ENCODE data around the gene MAST4. TPM values are rescaled to one million over a fixed set of nuclear protein-coding genes. Genes with fewer than 3 reads are reported as not detected.

The MAST4 gene
- total and polyA plus RNA-seq, 2 of the 13 experiments (the other 11 are each of a cell fraction or from before 2014, with no cell fraction given): 3.4 to 3.7 TPM

DNA sequence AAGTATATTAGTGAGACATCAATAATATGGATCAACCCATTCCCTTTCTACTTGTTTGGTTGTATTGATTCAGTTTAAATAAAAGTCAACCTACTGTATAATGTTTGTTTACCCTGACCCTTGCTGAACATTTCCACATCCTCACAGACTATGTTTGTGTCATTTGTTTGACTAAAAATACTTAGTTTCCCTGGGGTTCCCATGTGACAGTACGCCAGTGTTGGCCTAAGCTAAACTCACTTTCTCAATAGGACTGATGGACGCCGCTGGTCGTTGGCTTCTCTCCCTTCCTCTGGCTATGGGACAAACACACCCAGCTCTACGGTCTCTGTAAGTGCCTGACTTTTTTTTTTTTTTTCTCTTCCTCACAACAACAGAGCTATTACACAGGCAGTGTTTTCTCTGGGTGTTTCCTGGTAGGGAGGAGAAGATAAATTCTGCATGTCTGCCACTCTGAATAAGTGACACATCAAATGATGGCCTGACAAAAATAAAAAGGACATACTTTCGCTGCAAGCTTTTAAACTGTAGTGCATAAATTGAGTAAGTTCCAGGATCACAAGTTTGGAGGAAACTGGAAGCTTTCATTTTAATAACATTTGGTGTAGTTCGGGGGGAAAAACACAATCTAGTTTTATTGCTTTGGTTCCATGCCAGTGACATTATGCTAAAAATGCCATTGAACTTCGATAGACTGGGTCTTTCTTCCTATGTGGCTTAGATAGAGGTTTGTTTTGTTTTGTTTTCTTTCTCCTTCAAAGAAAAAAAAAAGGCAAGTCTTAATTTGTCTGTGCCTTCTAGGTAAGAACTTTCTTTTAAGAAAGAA, 499.4 kb downstream of the MAST4 start (continued):
- TF ChIP-seq FOXJ3 (CRISPR knock-in tag; IDR thresholded peaks at IDR 0.05; ENCODE audit: borderline replicate concordance) (peak; percentile 84; the same call in 1 of the 2 replicates), ZNF878 (CRISPR knock-in tag; IDR thresholded peaks at IDR 0.05) (peak; percentile 76; the same call in 1 of the 2 replicates), ZNF256 (CRISPR knock-in tag; conservative IDR thresholded peaks at IDR 0.05) (no peak), ZNF331 (CRISPR knock-in tag; IDR thresholded peaks at IDR 0.05) (peak; percentile 10; the same call in 1 of the 2 replicates), ZNF629 (CRISPR knock-in tag; conservative IDR thresholded peaks at IDR 0.05) (0 out of 2 replicates have a peak, but pooled peaks have one; percentile 11), CEBPB (IDR thresholded peaks at IDR 0.05; ENCODE audit: borderline replicate concordance, low read depth, low read length) (peak; percentile 62), ZNF510 (CRISPR knock-in tag; IDR thresholded peaks at IDR 0.05; ENCODE audit: low read depth) (no peak), GATAD2A (CRISPR knock-in tag; IDR thresholded peaks at IDR 0.05) (peak; percentile 84), ZNF205 (CRISPR knock-in tag; IDR thresholded peaks at IDR 0.05) (no peak), PHF21A (CRISPR knock-in tag; IDR thresholded peaks at IDR 0.05) (peak; percentile 56; the same call in 1 of the 2 replicates), MBNL3 (CRISPR knock-in tag; conservative IDR thresholded peaks at IDR 0.05) (no peak), FOXA1 (IDR thresholded peaks at IDR 0.05) (peak; percentile 63; the same call in 1 of the 2 replicates), FOXA1 (CRISPR knock-in tag; IDR thresholded peaks at IDR 0.05) (peak; percentile 52; the same call in 1 of the 2 replicates), HDAC1 (CRISPR knock-in tag; IDR thresholded peaks at IDR 0.05) (peak; percentile 52; the same call in 1 of the 2 replicates), RARA (CRISPR knock-in tag; IDR thresholded peaks at IDR 0.05) (peak; percentile 60), KDM6A (CRISPR knock-in tag; IDR thresholded peaks at IDR 0.05; ENCODE audit: low read depth) (0 out of 2 replicates have a peak, but pooled peaks have one; percentile 30), ATF1 (CRISPR knock-in tag; IDR thresholded peaks at IDR 0.05) (0 out of 2 replicates have a peak, but pooled peaks have one; percentile 31), POLR2A (IDR thresholded peaks at IDR 0.05; ENCODE audit: insufficient read depth in 1 of 2, low read depth in 2 of 2, low read length in 2 of 2) (peak in 1 of 2 experiments; percentile 32; a peak in 2 of 4 replicates), NCOA2 (CRISPR knock-in tag; IDR thresholded peaks at IDR 0.05) (peak; percentile 77), RORA (CRISPR knock-in tag; IDR thresholded peaks at IDR 0.05) (no peak), ZNF546 (CRISPR knock-in tag; conservative IDR thresholded peaks at IDR 0.05) (no peak), ZNF383 (CRISPR knock-in tag; IDR thresholded peaks at IDR 0.05; ENCODE audit: borderline replicate concordance) (no peak), CEBPG (CRISPR knock-in tag; IDR thresholded peaks at IDR 0.05) (peak; percentile 40; the same call in 1 of the 2 replicates), ETV5 (CRISPR knock-in tag; IDR thresholded peaks at IDR 0.05; ENCODE audit: borderline replicate concordance) (no peak), CHCHD3 (CRISPR knock-in tag; IDR thresholded peaks at IDR 0.05) (no peak), PPARG (CRISPR knock-in tag; conservative IDR thresholded peaks at IDR 0.05) (peak; percentile 40; the same call in 1 of the 2 replicates), ZNF350 (CRISPR knock-in tag; IDR thresholded peaks at IDR 0.05; ENCODE audit: borderline replicate concordance, low read depth) (no peak)
- TF ChIP-seq, protein P1, sequence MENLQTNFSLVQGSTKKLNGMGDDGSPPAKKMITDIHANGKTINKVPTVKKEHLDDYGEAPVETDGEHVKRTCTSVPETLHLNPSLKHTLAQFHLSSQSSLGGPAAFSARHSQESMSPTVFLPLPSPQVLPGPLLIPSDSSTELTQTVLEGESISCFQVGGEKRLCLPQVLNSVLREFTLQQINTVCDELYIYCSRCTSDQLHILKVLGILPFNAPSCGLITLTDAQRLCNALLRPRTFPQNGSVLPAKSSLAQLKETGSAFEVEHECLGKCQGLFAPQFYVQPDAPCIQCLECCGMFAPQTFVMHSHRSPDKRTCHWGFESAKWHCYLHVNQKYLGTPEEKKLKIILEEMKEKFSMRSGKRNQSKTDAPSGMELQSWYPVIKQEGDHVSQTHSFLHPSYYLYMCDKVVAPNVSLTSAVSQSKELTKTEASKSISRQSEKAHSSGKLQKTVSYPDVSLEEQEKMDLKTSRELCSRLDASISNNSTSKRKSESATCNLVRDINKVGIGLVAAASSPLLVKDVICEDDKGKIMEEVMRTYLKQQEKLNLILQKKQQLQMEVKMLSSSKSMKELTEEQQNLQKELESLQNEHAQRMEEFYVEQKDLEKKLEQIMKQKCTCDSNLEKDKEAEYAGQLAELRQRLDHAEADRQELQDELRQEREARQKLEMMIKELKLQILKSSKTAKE (CRISPR knock-in tag; IDR thresholded peaks at IDR 0.05; ENCODE audit: borderline replicate concordance): peak; percentile 60
- TF ChIP-seq, protein P2, sequence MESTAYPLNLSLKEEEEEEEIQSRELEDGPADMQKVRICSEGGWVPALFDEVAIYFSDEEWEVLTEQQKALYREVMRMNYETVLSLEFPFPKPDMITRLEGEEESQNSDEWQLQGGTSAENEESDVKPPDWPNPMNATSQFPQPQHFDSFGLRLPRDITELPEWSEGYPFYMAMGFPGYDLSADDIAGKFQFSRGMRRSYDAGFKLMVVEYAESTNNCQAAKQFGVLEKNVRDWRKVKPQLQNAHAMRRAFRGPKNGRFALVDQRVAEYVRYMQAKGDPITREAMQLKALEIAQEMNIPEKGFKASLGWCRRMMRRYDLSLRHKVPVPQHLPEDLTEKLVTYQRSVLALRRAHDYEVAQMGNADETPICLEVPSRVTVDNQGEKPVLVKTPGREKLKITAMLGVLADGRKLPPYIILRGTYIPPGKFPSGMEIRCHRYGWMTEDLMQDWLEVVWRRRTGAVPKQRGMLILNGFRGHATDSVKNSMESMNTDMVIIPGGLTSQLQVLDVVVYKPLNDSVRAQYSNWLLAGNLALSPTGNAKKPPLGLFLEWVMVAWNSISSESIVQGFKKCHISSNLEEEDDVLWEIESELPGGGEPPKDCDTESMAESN (CRISPR knock-in tag; conservative IDR thresholded peaks at IDR 0.05): no peak
- TF ChIP-seq, protein P3, sequence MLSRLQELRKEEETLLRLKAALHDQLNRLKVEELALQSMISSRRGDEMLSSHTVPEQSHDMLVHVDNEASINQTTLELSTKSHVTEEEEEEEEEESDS (CRISPR knock-in tag; IDR thresholded peaks at IDR 0.05; ENCODE audit: borderline replicate concordance): no peak

All from HepG2 (cell line).